ENCODE measurements around the gene TMPRSS3.

Gene TMPRSS3

DNA sequence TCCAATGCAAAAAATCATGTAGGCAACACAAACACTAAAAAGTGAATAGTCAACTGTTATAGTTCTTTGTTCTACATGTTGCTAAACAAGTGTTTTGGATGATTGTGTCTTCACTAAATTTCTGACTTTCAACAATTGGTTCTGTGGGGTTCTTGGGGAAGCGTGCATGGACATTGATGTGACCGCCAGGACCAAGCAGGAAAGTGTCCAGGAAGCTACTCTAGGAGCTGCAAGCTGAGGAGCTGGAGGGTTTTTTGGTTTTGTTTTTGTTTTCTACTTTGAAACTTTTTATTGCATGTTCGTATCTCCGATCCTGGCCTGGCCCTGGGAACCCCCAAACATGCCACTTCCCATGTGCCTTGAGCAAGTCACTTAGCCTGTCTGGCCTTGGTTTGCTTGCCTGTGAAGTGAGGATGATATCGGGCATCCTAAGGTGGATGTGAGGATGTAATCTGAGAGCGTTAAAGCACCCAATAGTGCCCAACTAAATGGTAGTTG, 8.0 kb downstream of the TMPRSS3 start:
- DNase-seq (ENCODE audit: low read depth), result no peak

DNA sequence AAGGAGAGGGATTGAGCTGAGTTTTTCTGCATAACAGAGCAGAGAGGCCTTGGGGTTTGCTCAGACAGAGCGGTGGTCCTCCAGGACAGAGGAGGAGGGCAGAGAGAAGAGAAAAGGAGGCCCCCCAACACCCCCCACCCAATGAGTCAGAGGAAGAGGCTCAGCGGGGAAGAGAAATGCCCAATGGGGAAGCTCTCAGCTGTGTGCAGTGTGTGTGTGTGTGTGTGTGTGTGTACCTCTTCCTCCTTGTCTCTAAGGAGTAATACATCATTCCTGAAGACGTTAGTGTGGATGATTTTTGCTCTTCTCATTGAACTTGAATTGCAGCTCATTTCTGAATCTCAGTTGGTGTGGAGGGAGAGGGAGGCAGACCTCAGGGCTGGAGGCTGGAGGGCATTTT, 8.7 kb downstream of the TMPRSS3 start:
- no peak for DNase-seq (ENCODE audit: low read depth)

DNA sequence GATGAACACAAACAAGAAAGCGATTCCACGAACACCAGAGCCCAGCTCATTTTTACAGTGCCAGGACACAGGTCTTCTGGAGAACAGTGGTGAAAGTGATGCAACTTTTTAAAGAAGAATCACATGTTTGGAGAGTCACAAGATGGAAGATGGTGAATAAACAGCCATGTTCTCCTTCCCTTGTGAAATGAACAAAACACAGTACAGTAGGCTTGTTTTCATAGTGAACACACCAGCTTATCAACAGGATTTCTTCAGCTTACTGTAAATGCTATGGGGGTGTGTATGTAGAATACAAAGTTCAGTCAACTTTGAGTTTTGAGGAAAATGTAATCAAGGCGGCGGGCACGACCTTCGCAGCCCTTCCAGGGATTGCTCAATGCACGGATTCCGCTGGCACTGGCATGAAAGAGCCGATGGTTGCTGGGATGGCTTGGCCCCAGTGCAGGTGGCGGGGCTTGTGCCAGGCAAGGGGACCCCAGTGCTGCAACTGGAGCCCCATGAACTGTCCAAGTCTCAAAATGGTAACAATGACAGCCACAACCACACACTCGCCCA, 9.7 kb downstream of the TMPRSS3 start:
- no peak for DNase-seq (ENCODE audit: low read depth)

DNA sequence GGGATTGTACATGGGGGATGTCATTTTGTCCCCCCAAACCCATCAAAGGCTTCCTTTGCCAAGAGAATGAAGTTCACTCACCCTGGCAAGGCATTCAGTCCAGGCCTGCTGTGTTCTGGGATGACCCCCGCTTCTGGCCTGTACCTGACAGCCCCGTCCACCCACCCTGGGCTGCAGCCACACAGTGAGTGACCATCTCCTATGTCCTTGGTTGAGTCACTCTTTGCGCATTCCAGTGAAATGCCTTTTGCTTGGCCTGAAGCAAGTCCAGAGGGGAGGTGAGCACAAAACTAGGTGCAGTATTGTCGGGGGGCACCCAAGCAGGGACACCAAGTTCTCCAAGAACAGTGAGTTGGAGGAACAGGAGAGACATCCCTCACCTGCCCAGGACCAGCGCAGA, 10.2 kb downstream of the TMPRSS3 start:
- DNase-seq (ENCODE audit: low read depth), result no peak

DNA sequence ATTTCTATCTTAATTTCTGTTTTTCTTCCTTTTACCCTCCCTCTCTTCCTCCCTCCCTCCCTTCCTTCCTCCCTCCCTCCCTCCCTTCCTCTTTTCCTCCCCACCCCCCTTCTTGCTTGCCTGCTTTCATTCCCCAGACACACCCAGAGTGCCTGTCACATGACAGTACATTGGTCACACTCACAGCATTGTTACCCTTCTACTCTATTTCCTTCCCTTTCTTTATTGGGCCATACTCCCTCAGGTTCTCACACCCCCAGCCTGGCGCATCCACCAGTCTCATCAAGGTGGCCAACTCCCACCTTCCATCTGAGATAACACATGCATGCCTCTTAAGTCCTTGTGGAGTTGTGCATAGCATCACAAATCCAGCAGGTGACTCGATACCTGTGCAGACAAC, 10.9 kb downstream of the TMPRSS3 start:
- DNase-seq (ENCODE audit: low read depth), result no peak

DNA sequence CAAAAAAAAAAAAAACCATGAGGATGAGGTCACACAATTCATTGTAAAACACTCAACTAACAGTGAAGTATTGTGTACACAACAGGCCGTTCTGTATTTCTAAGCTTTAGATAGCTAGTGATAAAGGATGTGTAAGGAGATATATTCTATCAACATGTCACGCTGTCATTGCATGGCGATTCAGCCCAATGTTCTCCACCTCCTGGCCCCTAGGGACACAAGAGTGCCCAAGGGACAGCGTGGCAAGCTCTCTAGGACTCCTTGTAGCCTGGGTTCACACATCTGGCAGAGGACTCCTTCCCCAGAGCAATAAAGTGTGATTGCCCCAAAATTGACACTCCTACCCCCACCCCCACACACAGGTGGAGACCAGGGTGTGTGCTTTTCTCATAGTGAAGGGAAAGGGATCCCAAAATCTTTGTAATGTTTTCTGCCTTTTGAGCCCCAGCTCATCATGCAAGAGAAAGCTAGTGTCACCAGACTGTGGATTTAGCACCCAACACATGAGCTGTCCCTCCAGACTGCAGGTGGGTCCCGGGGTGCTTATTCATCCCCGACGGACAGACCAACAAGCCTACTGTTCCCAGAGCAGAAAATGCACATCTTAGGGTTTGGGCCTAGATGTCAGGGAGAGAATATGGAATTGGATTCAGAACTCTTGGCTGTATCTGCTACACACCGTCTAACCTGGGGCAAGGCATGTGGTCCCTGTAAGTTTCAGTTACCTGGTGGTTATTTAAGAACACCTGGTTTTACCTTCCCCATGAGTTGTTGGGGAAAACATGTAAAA, 11.5 kb downstream of the TMPRSS3 start:
- DNase-seq (ENCODE audit: low read depth), result no peak

DNA sequence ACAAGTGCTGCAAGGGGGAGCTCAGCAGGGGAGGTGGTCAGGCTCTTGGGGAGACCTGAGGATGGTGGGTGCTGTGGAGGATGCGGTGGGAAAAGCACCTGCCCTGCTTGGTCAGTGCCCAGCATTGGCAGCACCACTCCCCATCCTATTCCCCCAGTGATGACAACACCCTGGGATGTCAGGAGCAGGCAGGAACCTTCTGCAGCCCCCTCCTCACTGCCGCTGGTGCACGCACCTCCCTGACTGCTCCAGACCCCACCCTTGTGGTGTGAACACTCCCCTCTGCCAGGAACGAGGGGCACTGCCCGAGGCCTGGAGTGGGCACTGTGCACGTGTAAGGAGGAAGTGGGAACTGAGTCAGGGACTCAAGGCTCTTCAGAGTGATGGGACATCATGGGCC, 12.5 kb downstream of the TMPRSS3 start:
- DNase-seq (ENCODE audit: low read depth), result no peak

DNA sequence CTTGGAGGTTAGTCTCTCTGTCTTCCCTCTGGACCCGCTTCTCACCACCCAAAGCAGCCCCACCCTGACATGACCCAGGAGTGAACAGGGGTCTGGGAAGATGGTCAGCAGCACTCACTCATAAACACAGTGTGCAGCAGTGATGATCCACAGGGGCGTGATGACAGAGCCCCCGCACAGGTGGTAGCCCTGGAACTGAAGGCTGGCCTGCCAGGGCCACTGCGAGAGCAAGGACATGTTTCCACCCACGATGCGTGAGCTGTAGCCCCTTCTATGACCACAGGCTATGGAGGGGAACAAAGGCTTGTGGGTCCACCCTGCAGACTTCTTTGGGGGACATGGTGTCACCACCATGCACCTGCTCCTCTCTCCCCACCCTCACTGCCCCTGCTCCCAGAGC, 12.9 kb downstream of the TMPRSS3 start:
- DNase-seq (ENCODE audit: low read depth), result no peak

DNA sequence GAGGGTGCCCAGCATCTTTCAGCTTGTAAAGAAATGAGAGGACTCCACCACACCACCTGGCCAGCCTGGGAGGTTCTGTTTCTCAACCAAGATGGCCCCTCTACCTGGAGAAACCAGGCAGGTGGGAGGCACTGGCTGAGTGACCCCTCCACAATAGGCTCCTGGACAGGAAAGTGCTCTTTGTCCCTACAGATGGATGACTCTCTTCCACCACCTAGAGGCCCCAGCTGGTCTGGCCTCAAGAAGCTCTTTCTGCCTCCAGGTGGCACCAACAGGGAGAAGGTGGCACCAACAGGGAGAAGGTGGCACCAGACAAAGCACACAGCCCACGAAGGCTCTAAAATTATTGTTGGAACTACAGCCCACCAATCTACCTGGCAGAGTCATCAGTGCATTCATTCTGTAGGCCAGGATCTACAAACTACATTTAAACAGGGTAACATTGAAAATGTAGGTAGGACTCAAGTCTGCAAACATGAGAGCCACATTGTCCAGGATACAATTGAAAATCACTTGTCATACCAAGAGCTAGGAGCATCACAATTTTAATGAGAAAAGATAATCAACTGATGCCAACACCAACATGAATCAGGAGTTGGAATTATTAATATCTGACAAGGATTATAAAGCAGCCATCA, 14.4 kb downstream of the TMPRSS3 start:
- no peak for DNase-seq (ENCODE audit: low read depth)

DNA sequence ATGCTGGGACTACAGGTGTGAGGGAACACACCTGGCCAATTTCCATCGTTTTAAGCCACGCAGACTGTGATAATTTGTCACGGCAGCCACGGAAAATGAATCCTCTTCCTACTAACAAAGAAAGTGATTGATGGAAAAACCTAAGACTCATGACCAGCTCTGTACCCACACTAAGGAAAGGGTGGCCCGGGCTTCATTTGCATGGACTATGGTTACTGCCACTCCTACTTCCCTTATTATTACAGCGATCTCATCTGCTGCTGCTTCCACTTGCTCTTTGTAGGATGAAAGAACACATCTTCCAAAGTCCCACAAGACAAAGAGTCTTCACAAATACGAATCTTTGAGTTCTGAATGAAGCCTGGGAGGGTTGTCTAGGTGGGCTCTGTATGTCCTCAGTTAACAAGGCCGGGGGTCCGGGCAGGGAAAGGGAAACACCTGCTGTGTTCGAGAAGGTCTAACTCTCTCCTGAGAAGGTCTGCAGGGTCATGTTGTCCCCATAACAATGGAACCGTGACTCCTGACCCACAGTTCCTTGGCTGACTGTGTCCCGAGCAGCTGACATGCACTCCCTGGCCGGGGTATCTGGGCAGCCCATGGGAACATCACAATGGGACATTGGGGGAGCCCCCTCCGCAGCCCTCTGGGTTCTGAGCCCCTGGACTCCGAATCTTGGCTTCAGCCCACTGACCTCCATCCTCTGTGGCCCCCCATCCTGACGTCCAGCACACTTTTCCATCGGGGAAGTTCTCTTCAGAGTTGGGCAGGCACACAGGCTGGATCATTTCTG, 16.2 kb downstream of the TMPRSS3 start:
- DNase-seq (ENCODE audit: low read depth), result no peak

DNA sequence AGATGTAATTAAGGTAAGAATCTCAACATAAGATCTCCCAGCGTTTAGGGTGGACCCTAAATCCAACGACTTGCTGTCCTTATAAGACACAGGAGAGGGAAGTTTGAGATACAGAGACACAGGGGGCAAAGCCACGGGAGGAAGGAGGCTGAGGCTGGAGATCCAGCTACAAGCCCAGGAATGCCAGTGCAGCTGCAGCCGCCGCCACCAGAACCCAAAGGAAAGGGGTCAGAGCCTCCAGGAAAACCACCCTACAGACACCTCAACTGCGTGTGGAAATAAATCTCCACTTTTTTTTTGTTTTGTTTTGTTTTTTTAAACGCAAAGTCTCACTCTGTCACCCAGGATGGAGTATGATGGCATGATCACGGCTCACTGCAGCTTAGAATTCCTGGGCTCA, 17.4 kb downstream of the TMPRSS3 start:
- no peak for DNase-seq (ENCODE audit: low read depth)

DNA sequence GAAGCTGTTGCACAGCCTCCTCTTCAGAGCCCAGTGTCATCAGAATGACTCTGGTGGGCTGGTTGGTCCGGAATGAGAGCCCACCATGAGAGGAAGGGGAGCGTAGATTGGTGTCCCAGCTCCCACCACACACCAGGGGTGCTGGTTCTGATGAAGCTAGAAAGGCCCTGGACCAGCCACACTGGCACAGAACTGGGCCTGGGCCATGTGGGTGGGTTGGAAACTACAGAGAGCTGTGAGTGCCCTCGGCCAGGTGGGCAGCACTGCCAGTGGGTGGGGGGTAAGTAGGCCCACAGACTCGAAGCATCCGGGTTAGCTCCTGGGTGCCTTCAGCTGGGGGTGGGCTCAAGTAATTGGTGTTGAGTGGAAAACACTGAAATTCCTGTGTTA, 17.9 kb downstream of the TMPRSS3 start:
- no peak for DNase-seq (ENCODE audit: low read depth)

DNA sequence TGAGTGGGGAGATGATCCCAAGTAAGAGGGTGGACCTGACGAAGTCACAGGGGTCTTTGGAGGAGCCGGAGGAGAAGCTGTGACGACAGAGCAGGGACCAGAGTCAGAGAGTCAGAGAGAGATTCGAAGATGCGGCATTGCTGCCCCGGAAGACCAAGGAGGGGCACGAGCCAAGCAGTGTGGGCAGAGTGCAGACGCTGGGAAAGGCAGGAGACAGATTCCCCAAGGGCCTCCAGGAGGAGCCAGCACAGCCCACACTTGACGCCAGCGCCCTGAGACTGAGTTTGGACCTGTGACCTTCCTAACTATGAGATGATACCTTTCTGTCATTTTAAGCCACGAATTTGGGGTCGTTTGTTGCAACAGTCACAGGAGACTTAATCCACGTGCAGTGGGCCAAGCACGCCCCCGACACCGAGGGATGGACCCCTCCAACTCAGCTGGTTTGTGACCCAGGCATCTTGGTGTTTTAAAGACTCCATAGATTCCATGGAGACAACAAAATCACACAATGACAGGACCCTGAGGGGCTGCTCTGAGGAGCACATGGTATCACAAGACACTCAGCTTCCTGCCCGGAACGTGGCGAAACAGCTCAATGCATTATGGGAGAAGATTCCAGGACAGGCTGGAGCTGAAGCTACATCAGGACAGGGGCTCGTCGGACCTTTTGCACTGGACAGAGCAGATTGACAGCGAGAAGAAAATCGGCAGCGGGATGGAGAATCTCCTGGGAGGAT, 18.5 kb downstream of the TMPRSS3 start:
- DNase-seq (ENCODE audit: low read depth), result no peak

DNA sequence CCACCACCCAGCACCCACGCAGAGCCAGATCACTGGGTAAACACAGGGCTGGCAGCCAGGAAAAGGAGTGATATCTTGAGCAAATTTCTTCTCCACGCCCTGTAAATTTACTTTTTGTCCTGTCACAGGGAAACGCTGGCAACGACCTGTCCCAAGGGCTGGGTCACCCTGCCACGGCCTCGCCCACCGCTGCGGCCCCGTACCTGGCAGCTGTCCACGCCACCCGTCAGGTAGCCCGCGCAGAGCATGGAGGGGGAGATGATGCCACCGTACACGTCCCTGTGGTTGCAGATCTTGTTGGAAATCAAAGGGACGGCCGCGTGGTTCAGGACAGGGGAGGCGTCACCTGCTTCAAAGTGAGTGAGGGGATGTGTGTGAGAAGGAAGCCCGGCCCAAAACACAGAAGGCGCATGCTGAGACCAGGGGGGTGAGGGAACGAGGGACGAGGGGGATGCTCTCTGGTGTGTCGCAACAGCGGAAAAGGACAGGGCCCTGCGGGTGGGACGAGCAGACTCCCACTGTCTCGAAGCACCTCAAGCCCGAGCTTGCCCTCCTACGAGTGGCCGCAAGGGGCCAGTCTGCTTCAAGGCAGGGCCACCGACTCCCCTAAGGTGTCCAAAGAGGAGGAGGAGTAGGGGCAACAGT, 19.4 kb downstream of the TMPRSS3 start:
- DNase-seq (ENCODE audit: low read depth), result no peak

DNA sequence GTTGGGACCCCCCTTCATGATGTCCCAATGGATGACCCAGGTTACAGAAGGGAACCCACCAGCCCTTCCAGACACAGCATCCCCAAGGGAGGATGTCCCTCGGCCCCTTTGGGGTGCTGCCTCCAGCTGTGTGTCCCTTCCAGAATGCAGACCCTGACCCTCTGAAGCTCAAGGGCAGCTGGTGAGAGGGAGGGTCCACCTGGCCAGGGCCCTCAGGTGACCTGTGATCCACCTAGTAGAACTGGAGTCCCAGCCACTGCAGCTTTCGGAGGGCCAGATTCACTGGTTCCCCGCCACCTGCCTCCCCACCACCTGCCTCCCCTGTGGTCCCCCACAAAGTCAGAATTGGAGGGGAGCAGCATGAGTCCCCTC, 19.9 kb downstream of the TMPRSS3 start:
- DNase-seq (ENCODE audit: low read depth), result no peak

DNA sequence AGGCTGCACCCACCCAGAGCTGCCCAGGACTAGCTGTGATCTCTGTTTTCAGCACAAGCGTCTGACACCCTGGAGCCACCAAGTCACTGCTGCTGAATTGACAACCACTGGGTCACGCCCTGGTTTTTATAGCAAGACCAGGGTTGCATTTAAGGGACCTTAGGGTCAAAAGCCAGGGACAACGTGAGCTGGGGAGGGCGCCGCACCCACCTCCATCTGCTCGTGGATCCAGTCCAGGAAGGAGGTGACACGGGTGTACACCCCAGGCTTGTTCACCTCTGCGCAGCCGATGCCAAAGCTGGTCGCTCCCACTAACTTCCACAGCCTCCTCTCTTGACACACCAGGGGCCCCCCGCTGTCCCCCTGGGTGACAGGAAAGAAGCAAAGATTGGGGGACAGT, 20.3 kb downstream of the TMPRSS3 start:
- no peak for DNase-seq (ENCODE audit: low read depth)

DNA sequence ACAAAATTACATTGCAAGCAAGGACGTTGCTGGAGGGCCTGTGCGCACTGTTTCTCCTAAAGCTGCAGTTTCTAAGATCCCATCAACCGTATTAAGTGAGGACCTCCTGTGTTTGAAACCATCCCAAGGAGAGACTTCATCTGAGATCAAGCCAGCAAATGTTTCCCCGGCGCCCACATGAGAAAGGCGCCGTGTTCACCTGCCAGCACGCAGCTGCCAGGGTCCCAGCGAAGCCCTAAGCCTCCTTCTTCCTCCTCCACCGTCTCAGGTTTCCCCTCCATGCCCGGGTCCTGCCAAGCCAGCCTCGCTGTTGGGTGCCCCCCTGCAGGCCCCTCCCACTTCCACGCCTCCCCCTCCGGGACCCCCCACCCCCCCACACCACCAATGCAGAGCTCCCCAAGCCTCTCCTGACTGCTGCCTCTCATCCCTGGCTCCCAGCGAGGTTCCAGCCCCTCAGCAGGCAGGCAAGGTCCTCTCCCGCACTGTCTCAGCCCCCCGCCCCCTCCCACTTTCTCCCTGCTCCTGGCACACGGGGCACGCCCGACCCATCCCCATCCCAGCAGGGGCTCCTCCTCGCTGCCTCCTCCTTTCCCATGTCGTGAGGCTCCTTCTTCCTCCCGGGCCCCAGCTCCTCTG, 20.9 kb downstream of the TMPRSS3 start:
- no peak for DNase-seq (ENCODE audit: low read depth)

DNA sequence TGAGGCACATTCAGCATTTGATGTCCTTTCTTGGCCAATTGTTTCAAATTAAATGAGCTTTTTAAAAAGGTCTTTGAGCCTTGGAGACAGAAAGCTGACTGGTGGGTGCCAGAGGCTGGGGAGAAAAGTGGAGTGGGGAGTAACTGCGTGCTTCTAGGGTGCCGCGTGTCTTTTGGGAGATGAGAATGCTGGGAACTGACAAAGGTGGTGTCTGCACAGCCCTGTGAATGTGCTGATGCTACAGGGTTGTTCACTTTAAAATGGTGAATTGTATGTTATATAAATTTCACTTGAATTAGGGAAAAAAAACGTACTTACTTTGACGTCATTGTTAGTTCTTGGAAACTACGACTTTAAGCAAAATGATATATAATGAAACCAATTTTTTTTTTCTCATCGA, 21.4 kb downstream of the TMPRSS3 start:
- DNase-seq (ENCODE audit: low read depth), result no peak

DNA sequence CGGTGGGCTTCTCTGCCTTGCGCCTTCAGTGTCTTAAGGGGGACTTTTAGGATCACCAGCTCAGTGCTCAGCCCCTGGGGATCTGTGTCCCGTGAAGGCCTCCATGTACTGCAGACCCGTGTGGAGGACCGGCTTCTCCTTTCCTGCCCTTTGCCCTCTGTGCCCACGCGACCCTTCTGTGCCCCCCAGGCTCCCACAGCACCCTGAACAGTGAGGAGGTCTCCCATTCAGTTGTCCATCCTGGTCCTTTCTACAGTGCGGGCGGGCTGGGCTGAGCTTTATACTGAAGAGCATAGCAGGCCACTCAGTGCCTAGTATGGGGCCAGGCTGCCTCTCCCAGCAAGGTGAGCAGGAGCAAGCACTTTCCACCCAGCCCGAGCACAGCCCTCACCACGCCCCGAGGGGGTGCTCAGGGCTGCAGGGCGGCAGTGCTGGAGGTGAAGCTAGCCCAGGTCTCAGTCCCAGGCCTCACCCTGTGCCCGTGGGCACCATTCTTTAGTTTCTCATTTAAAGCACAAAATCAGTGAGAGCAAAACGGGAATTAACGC, 21.9 kb downstream of the TMPRSS3 start:
- DNase-seq (ENCODE audit: low read depth), result no peak

DNA sequence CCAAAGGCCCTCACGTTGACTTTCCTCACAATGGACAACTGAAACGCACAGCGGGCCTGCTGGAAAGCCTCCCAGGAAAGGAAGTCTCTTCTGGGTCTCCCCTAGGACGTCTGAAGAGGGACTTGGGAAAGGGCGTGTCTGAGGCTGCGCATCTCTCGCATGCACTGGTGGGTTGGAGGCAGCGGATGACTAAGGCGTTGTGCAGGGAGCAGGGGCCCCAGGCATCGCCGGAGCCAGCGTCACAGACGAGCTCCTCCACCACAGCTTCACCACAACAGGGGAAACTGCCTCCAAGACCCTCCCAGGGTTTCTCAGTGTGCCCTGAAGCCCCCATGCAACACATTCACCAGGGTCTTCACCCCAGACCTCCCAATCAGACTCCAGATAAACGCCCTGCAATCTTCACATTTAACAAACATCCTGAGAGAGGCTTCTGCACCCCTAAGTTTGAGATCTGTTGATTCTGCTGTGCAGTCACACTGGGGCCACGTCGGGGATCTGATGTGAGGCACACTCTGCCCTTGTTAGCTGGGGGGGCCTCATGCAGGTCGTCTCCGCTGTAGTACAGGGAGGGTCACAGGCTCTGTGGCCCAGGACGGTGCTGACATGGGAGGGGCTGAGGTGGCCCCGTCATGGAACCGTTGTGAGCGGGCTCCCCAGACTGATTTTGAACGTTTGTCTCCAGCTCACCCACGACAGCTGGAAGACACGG, 22.5 kb downstream of the TMPRSS3 start:
- DNase-seq (ENCODE audit: low read depth), result no peak
